Ureter (tissue), 1 donor: ENCODE measurements around the gene VSIG1. TPM values are rescaled to one million over a fixed set of nuclear protein-coding genes. Genes with fewer than 3 reads are reported as not detected.
A peak's percentile ranks its signal among the peaks of the same experiment; 100 is the strongest.

Experiments used
- DNase-seq: peaks from one replicate; pipeline ENCODE4 v3.0.0-alpha.2; 2020; ENCODE audit warnings: low spot score
- total RNA-seq: library from RNA; stranded (reverse); gene quantifications from one replicate; pipeline ENCODE4 v1.2.4, GENCODE V29; 2023
- donor health status: DM: yes; HTN: yes; CAD: no.

The VSIG1 gene
- total RNA-seq, 1 donor from 2014 or later: 1.7 TPM

DNA sequence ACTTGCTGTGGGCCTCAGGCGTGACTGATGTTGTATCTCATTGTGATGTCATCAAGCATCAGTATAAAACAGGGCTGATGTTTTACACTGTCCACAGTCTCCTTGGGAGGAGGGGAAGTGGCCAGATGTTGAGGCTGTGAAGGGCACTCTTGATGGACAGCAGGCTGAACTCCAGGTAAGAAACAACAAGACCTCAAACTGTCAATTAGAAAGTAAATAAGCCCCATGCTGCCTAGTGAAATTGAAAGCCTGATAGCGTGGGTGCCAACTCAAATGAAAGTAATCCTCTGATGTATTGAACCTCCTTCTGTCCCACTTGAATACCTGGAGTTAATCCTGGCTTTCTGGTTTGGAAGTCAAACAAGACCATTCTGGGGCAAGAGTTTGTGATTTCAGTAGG is 19.7 kb downstream of the VSIG1 start:
- no peak for DNase-seq

DNA sequence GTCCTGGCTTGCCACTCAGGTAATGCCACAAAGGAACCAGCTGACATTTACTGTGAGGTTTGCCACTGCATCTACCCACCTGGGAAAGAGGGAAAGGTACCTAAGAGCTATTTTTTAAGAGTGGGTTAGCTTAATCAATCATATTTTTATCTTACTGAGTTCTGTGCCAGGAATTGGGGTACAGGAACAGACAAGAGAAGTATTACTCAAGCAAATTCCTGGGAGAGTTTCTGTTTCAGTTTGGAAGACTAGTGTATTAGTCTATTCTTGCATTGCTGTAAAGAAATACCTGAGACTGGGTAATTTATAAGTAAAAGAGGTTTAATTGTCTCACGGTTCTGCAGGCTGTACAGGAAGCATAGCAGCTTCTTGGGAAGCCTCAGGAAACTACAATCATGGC is 23.3 kb downstream of the VSIG1 start:
- DNase-seq: no peak

DNA sequence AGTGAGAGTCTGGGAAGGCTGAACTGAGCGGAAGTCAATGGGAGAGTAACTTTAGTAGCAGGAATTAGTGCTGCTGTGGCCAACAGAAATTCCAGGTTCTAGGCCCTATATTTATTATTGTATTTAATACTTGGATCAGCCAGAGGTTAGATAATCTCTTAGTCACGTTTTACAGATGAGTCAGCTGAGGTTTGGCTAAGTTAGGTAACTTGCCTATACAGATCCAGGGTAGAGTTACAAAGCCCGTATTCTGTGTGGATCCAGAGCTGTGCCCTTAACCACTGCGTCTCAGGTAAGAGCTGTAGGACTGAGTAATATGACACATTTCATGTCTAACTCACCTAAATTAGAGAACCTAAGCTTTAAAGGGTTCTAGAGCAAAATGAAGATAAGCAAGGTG is 26.0 kb downstream of the VSIG1 start:
- no peak for DNase-seq

DNA sequence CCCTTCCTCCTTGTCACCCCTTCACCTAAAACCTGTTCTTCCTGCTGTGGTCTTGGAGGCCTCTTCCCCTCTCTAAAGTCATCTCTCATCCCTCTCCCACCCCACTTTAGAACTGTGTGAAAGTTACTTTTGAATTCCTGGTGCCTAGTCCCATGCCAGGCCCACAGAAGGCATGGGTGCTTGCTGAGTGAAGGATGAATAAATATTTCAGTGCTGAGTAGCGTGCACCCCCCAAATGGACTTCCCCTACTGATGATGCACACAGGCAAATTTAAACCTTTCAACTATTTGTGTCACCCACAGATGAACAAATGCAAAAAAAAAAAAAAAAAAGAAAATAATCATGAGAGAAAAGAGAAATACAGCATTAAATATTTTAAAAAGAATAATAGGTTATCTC is 26.7 kb downstream of the VSIG1 start:
- no peak for DNase-seq

DNA sequence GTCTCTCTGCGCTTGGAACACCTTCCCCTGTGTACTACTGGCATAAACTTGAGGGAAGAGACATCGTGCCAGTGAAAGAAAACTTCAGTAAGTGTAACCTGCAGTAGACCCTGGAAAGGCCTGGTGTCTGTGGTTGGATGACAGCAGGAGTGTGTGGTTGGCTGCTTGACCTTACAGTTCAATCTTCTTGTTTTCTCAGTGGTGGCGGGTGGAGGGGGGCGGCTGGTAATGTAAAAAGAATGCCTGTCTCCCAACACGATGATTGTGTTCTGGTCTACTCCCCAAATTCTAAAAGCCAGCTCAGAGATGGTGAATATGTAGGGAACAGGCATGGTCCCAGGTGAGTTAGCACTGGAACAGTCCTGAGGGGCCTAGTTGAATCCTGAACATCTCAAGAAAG is 27.9 kb downstream of the VSIG1 start:
- DNase-seq: no peak

DNA sequence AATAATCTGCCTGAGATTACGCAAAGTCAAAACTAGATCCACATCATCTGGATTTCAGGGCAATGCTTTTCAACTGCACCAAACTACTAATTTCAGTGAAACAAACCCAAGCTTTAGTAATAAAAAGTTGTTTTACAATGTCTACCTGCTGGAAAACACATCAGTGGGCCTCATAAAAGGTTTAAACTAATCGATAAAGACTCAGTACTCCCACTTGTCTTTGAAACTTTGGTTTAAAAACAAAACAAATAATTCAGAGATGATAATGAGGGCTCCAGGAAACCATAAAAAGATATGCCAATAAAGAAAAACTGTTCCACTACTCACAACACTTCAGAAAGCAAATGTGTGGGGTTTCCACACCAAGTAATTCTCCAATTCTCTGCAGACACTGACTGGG is 36.2 kb downstream of the VSIG1 start:
- DNase-seq: no peak

DNA sequence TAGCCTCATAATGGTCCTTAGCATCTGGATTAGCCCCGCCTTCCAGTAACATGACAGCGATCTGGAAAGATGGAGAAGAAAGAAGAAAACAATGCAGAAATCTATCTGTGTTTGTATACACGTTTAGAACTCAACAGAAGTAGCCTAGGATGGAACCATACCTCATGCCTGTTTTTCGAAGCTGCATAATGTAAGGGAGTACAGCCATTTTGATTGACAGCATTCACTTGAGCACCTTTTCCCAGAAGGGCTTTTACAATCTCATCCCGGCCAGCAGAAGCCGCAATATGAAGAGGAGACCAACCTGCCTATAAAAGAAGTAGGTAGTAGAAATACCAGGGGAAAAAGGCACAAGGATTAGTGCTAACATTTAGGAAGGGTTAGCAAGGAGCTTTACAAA is 42.9 kb downstream of the VSIG1 start:
- DNase-seq: no peak

DNA sequence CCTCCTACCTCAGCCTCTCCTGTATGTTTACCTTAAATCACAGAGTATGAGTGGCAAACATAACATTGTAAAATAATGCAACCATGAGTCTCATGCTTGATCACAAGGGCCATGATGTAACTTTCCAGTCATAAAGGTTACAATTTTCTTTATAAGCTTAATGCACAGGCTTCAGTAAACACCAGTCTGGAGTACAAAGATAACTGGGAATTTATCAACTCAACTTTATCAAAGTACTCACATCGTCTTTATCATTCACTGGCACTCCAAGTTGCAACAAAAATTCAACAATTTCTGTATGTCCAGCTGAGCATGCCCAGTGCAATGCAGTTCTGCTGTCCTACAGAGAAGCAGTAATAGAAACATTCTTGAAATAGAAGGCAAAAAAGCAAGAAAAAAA is 43.6 kb downstream of the VSIG1 start:
- DNase-seq: no peak

DNA sequence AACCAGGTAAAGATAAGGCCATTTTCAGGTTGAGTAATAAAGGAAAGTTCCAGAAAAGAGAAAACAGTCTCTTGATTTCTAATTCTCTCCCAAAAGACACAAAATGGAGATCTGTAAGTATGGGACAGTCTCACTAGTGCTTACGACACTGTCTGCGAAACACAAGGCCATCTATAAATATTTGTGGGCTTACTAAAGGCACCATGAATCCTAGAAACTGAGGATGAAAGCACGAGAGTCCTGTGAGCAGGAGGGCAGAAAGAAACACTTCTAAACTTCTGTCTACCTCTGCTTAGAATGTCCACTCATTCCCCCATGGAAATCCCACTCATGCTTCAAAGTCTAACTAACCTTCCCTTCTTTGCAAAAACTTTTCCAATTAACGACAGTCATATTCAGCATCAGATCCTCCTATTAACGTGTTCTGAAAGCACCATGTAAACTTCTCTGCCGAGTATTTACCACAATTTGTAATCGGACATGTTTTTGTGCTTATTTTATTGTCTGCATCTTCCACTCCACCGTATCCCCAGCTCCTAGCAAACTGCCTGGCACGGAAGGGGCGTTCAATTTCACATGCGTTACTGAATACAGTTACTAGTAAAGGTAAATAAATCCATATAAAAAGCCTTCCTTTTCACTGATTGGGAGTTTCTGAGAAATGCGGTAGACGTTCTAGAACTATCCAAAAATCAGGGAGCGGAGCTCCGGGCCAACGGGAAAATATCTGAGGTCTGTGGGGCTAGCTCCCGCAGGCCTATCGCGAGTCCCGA is 45.8 kb downstream of the VSIG1 start:
- DNase-seq: no peak

DNA sequence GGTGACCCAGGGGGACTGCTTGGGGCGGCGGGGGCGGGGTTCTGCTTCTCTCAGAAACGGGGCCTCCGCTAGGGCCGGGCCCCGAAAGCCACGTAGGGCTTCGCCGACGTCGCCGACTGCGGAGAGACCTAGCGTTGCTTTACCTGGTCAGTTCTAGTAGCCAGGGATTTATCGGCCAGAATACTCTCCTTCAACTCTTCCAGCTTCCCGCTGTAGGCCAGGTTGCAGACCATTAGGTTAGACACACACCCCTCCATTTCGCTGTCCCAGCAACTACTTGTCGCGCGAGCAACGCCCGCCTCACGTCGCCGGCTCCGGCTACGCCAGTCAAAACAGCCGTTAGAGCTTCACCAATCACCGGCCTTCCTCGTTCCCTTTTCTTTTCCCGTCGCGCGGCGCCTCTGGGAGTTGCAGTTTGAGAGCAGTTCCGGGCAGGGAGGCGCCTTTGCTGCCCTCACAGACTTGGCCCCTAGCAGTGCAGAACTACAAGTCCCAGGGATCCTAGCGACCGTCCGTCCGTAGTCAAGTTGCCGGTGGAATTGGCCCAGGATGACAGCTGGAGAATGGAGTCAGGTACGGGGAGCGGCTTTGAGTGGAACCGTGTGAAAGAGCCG is 46.5 kb downstream of the VSIG1 start, which contains the start of the genes ATG4A and PSMD10:
Gene ATG4A (plus strand): TSS at position 515 of the 614 bp plus-strand sequence. CDS start 49 bp downstream, at position 564.
Gene PSMD10 (minus strand): TSS at position 279 of the 614 bp plus-strand sequence. CDS start 22 bp downstream, at position 257.
- peak; percentile 93 for DNase-seq

DNA sequence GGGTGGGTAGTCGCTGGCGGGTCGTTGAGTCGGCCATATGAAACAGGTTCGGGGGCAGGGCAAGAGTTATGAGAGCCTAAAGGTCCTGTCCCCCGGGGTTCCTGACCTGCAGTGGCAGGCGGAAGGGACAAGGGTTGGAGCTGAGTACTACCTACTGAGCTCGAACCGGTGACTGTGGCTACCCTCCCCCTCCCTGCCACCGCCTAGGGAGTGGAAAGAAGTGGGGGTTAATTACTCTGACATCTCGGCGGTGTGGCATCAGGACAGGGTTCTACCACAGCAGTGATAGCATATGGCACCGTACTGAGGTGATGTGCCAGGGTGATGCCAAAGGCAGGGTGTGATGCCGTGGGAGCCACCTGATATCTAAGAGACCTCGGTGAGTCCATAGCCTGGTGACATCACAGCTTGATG is 47.0 kb downstream of the VSIG1 start:
- DNase-seq: no peak

DNA sequence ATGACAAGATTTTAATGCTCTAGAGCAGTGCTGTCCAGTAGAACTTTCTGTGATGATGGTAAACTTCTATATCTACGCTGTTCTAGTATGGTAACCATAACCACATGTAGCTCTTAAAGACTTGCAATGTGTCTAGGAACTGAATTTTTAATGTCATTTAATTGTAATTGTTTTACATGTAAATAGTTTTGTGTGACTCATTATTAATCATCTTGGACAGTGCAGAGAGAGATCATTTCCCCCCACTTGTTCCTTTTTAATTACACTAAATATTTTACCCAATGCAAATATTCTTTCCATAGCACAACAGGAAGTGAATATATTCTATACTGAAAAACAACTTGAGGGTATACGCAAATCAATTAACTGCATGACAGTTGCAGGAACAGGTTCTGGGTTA is 52.5 kb downstream of the VSIG1 start:
- no peak for DNase-seq

DNA sequence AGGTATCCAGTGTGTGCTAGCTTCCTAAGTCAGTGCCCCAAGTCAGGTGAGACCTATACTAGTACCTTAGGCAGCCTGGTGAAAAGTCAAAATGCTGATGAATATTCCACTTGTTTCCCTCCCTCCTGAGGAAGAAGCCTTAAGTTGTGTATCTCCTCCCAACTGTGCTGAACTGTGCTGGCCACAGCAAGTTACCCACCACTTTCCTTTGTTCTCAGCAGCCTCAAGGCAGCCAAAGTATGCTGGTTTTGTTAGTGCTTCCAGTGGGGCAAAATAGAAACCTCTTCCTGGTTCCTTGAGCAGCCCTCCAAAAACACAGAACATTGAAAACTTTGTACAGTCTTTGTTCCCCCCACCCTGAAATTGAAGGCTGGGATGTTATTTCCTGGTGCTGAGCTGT is 60.6 kb downstream of the VSIG1 start:
- DNase-seq: no peak

DNA sequence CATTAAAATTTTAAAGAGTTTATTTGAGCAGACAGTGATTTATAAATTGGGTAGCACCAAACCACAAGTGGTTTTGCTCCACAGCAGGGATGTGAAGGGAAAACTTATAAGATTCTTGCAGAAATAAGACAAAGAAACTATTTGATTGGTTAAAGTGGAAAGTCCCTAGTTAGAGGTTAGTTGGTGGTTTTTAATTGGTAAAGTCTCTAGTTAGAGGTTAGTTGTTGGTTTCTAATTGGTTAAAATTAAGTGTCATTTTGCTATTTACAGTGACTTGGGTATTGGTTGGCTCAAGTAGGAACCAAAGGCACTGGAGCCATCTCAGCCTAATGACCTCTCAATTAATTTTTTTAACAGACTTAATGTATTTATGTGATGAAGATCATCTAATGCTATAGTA is 69.7 kb downstream of the VSIG1 start:
- DNase-seq: no peak

DNA sequence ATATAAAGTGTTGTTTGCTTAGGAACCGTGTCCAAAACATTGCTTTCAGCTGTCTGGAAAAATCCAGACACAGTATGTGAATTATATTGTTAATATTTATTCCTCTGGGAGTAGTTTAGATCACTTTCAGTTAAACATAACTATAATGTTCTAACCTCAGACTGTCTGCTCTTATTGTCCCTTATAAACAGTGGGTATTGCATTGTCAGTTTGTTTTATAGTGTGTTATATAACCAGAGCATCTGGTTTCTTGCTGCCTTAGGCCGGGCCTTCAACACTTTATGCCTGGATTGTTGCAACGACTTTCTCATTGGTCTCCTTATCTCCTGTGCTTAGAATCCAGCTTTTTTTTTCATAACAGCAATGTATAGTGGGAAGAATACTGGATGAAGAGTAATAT is 73.1 kb downstream of the VSIG1 start:
- no peak for DNase-seq

DNA sequence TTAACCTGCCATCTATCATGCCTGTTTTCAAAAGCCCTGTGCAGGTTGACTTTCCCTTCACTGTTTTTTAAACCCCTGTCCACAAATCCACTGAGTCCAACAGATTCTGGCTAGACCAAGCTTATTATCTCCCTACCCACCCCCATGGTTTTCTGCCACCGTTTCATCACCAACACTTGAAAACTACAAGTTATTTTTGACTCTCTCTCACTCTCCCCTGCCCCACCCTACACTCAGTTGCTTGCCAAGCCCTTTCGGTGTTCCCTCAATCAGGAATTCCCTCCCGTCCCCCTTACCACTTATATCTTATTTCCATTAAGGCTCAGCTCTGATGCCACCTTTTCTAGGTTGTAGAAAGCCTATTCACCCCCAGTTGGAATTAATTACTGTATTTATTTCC is 76.4 kb downstream of the VSIG1 start:
- no peak for DNase-seq

DNA sequence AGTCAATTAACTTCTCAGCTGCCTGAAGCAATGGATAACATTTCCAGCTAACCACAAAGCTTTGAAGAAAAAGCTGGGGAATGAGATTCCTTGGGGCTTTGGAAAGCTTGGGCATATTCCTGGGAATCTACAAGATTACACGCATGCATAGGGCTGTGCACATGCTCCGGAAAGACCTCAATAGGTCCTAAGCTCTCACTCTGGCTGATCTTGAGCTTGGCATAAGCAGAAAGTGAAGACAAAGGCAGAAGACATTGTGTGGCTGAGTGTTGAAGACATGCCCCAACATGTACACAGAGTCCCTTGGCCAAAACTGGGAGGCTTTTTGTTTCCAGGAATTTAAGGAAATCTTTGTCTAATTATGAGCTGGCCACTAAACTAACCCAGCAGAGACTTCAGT is 77.9 kb downstream of the VSIG1 start:
- DNase-seq: no peak

DNA sequence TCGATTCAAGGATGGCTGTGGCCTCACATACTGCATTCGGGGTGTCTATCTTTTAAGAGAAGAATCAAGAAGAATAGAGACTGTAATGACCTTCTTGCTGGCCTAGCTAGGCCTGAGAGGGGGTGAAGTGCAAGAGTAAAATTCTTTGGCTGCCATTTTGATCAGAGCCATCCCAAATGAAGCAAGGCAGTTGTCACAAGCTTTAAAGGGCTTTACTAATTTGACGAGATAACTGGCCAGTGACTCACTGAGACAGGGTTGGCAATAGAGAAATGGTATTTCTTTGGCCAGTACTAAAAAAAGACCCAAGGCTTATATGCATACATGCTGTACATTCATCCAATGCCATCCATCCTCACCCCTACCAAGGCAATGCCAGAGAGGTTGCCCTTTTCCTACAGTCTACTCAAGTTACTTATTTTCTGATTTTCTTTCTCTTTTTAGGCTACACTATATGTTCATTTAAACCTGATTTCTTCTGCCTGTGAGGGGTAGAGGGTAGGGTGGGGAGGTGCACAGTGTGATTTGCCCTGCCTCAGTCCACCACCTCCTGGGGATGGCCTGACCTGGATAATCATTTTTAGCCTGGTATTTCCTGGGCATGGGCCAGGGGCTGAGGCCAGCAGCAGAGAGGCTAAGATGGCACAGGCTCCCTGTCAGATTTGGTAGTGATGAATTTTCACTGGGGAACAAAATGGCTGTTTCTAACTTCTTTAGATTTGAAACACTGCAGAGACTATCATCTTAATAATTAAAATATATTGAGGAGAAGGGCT is 78.9 kb downstream of the VSIG1 start:
- no peak for DNase-seq

DNA sequence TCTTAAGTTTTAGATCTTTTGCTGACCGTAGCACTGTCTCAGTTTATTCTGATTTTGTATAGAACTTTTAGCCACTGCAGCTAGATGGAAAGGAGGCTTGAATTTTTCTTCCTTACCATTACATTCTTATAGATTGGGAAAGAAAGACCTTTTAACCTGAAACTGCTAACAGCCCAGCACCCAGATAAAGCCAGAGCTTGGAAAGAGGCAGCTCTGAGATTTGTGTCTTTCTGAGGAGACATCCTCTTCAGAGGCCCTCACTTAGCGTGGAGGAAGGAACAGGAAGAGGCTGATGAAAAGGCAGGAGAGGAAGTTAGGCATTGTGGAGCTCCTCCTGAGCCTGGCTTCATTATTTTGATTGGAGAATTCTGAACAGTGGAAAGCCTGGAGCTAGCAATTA is 81.8 kb downstream of the VSIG1 start:
- DNase-seq: no peak

DNA sequence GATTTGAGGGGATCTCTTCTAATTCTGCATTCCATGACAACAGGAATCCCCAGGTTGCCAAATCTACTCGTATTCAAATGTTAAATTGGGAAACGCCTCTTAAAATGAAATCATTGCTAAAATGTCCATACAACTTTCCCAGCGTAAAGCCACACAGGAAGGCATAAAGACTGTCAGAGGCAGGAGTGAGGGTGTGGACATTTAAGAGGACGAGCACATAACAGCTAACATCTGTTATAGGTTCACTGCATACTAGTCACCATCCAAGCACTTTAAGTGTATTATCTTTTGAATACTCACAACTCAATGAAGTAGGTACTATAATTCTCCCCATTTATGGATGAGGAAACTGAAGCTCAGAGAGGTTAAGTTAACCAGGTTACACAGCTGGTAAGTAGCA is 82.3 kb downstream of the VSIG1 start:
- no peak for DNase-seq
